NCI-H1694 treated with DMSO at 0.1 percent for 48 hours (cell line): ENCODE measurements around the gene CIT.
"Not testable (repeated sequence)": the region's sequence is repeated elsewhere in the genome, so short reads cannot be mapped to it uniquely, and the experiment has no call there.

Experiments used
- DNase-seq: peaks from one replicate; lab custom pipeline; 2025; lab: John Stamatoyannopoulos, UW

The CIT gene

GRCh38 chr12:119730381-119730780, 146.7 kb downstream of the CIT start:
- DNase-seq: no peak

- no peak for DNase-seq
Observed at GRCh38 chr12:119729871-119730270, 147.2 kb downstream of the CIT start.

GRCh38 chr12:119728444-119728745, 148.7 kb downstream of the CIT start:
- no peak for DNase-seq

DNA sequence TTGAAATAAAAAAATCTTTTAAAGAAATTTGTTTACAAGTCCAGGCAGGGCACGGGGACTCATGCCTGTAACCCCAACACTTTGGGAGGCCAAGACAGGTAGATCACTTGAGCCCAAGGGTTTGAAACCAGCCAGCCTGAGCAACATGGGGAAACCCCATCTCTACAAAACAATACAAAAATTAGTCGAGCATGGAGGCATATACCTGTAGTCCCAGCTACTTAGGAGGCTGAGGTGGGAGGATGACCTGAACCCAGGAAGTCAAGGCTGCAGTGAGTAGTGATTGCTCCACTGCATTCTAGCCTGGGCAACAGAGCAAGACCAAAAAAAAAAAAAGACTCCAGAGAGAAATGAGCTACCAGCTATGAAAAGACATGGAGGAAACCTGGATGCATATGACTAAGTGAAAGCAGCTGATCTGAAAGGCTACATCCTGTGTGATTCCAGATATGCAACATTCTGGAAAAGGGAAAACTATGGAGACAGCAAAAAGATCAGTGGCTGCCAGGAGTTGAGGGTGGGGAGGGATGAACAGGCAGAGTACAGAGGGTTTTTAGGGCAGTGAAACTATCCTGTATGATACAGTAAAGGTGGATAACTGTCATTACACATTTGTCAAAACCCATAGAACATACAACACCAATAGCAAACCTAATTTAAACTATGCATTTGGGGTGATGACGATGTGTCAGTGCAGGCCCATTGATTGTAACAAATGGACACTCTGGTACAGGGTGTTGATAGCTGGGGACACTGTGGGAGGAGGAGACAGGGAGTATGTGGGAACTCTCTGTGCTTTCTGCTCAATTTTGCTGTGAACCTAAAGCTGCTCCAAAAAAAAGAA, 149.3 kb downstream of the CIT start:
- no peak for DNase-seq

DNA sequence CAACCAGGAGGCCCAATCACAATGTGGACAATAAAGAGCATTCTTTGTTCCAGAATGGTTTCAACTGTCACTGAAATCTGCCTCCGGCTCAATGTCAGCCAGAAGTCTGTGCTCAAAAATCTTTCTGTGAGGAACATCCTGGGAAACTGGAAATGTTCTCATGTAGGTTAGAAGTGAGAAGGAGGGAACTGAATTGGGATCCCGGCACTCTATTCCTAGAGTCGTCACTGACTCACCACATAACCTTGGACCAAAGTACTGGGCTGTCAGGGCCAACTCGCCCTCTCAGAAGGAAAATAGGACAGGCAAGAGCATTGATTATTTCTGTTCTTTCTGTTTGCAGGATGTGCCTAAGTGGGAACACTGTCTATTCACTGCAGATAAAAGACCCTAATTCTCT, 151.6 kb downstream of the CIT start:
- no peak for DNase-seq

GRCh38 chr12:119721306-119721705, 155.8 kb downstream of the CIT start:
- no peak for DNase-seq

DNA sequence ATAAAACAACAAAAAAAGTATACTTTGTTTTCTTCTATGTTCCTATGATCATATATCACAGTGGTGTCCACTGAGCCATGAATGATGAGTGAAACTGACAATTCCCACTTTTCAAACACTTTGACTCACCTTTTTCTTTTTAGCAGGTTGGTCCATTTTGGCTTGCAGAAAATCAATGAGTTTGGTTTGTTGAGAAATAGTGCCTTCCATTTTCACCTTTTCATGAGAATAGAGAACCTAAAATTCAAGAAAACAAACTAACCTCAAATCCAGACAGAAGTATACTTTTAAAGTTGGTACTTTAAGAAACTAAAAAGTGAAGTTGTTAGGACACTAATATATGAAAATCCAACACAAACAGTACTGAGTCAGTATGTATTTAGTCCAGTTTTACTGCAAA, 156.8 kb downstream of the CIT start:
- DNase-seq: no peak

DNA sequence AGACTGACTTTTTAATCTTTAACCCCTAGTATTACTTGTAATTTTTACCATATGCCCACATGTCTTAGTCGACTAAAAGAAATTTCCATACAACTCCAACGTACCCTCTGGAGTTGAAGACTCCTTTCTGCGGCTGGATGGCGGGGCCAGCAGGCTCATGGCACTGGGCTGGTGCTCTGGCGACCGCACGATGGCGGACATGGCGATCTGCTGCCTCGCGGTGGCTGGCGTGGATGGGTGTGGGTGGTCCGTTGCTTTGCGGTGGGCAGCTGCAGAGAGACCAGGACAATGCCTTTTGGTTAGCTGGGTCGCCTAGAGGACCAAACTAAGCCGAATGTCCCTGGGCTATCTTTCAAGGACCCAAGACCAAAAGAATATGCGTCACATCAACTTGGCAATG, 159.0 kb downstream of the CIT start:
- no peak for DNase-seq

DNA sequence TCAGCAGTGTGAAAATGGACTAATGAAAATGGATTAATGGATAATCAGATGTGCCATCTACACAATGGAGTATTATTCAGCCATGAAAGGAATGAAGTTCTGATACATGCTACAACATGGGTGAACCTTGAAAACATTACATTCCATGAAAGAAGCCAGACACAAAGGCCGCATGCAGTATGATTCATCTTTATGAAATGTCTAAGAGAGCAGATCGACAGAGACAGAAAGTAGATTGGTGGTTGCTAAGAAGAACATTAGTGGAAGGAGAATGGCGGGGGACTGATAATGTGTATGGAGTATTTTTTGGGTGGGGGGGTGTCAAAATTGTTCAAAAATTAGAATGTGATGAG, 161.9 kb downstream of the CIT start:
- DNase-seq: no peak

GRCh38 chr12:119714614-119715267, 162.4 kb downstream of the CIT start:
- DNase-seq: no peak

DNA sequence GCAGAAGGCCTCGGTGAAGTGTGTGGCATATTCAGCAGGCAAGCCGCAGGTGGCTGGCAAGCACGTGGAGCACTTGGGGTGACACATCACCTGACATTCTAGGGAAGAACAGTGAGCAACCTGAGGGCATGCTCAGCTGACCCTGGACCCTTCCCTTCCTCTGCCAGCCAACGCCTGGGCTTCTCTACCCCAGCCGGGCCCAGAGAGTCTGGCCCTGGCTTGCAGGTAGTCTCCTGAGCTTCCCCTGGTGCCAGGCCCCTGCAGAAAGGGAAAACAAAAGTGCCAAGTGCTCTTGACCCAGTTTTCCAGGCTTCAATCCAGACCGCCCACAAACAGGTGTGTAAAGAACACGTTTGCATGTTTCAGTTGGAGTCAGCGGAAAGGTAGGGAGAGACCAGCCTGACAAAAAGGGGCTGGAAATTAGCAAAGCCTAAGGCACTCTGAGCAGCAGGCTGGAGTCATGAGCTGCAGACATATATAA, 163.5 kb downstream of the CIT start:
- DNase-seq: no peak

DNA sequence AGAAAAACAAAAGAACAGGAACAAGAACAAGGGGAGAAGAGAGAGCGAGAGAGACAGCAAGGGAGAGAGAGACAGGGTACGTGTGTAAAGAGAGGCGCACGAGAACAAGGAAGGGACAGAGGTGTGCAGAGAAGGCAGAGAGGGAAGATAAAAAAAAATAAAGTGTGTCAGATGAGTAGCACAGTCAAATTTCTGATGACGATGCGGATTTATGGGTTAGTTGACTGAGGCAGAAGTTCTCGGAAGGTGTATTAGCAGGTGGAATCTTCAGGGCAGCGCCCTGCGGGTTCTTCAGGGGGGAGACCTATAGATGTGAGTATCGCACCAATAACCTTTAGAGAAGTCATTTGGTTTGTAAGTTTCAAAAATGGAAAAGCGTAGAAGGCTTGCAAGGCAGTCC, 164.4 kb downstream of the CIT start:
- no peak for DNase-seq

DNA sequence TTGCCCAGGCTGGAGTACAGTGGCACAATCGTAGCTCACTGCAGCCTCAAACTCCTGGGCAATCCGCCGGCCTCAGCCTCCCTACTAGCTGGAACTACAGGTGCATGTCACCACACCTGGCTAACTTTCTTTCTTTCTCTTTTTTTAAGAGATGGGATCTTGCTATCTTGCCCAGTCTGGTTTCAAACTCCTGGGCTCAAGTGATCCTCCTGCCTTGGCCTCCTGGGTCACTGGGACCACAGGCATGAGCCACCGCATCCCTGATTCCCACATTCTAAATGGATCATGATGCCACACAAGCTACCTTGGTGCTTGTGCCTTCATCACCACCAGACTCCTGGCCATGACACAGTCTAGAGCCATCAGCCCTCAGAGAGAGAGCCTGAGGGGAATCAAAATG, 165.4 kb downstream of the CIT start:
- DNase-seq: no peak

GRCh38 chr12:119710965-119711551, 166.1 kb downstream of the CIT start:
- no peak for DNase-seq

DNA sequence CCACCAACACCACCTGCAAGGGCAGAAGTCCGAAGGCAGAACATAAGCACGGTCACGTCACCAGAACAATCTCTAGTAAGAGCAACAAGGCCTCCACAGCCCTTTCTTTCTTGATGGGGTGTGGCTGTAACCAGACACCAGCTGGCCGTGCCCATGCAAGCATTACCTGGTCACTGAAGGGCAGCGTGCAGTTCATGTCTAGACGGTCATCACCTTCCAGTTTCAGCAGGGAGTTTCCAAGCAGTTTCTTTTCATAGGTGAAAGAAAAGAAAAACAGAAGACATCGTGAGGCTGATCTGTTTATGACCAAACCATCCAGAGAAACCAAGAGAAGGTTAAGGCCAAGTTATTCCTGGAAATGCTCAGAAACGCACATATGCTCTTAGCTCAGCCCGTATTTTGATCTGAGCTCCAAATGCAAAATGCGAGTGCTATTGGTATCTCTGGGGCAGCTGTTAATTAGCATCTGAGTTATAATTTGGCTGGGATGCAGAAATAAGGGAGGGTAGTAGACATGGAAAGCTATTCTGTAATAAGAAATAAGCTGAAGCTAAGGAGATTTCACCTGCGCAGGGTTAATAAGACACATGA, 166.7 kb downstream of the CIT start:
- DNase-seq: no peak

- DNase-seq: not testable (repeated sequence)
Observed at GRCh38 chr12:119706427-119706826, 170.7 kb downstream of the CIT start.

GRCh38 chr12:119705182-119705581, 171.9 kb downstream of the CIT start:
- no peak for DNase-seq

- DNase-seq: no peak
Observed at GRCh38 chr12:119704065-119704747, 172.9 kb downstream of the CIT start.

DNA sequence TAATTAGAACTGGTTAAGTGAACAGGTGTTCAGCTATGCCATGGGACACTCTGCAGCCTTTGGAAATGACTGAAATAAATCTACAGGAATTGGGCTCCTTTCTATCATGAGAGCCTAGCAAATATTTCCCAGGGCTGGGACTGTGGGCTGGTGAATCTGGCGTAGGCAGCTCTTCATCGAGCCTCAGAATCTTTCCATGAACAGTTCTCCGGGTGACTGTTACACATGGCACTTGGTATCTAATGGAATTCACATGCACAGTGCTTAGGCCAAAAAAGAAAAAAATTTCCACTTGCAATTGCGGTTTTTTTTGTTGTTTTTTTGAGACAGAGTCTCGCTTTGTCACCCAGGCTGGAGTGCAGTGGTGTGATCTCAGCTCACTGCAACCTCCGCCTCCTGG, 177.0 kb downstream of the CIT start:
- no peak for DNase-seq

GRCh38 chr12:119699199-119699760, 177.8 kb downstream of the CIT start:
- no peak for DNase-seq

GRCh38 chr12:119696943-119697342, 180.2 kb downstream of the CIT start:
- no peak for DNase-seq

DNA sequence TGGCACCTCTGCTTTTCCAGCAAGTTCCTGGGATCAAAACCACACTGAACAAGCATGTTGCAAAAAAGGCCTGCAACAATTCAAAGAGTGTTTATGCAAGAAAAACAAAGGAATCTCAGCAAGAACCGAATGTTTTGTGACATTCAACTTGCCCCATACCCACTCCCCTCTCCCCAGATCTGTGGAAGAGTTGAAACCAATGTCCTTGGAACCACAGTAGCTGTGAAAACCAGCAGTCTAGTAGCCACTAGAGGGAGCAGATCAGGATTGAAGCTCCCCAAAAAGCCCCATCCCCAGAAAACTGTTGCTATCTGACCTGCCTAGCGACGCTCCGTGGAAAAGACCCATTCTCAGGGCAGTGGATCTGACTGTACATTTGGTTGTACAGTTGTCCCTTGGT, 182.1 kb downstream of the CIT start:
- no peak for DNase-seq
